NCI-H69 (cell line): ENCODE data around the gene SWAP70.
A peak's percentile ranks its signal among the peaks of the same experiment; 100 is the strongest.
"Not testable (repeated sequence)": the region's sequence is repeated elsewhere in the genome, so short reads cannot be mapped to it uniquely, and the experiment has no call there.

Experiments used
- DNase-seq: peaks from one replicate; lab custom pipeline; 2025; lab: John Stamatoyannopoulos, UW

SWAP70 gene

GRCh38 chr11:9692691-9693090 lies 28.8 kb downstream of the SWAP70 start:
- DNase-seq, result no peak

GRCh38 chr11:9693801-9694553 lies 30.1 kb downstream of the SWAP70 start:
- DNase-seq, result no peak

DNA sequence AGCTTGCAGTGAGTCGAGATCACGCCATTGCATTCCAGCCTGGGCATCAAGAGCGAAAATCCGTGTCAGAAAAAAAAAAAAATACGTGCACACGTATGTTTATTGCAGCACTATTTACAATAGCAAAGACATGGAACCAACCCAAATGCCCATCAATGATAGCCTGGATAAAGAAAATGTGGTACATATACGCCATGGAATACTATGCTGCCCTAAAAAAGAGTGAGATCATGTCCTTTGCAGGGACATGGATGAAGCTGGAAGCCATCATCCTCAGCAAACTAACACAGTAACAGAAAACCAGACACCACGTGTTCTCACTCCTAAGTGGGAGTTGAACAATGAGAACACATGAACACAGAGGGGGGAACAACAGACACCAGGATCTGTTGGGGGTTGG lies 31.4 kb downstream of the SWAP70 start:
- DNase-seq, result not testable (repeated sequence)

GRCh38 chr11:9697766-9698165 lies 33.9 kb downstream of the SWAP70 start:
- no peak for DNase-seq

- DNase-seq, result no peak
Observed at GRCh38 chr11:9700105-9700801, 36.4 kb downstream of the SWAP70 start.

- peak; percentile 50 for DNase-seq
Observed at GRCh38 chr11:9701799-9702198, 37.9 kb downstream of the SWAP70 start.

DNA sequence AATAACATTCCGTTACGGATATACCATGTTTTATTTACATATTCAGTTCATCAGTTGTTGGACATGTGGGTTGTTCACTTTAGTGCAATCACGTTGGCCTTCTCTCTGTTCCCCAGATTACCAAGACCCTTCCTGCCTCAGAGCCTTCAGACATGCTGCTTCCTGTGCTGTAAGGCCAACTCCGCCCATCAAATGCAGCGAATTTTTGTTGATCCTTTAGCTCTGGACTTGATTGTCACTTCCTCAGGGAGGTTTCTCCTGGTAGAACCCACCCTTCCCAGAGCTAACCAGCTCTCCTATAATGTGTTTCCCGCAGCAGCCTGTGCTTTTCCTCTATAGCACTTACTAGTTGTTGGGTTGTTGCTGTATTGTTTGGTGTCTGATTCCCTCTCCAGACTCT lies 39.4 kb downstream of the SWAP70 start:
- DNase-seq, result peak; percentile 31

DNA sequence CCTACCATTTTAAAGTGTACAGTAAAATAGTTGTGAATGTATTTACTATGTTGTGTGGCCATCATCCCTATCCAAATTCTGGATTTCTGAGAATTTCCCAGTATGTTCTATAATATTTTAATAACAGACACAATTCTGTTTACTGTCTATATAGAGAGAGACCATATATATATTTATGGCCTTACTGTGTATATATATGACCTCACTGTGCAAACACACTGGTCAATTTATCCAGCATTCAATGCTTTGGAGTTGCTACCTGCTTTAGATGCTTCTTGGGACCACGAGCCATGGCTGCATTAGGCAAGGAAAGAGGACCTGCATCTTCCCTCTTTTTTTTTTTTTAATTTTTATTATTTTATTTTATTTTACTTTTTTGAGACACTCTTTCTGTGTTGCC lies 40.2 kb downstream of the SWAP70 start:
- DNase-seq, result peak; percentile 32

- DNase-seq, result no peak
Observed at GRCh38 chr11:9704620-9705019, 40.7 kb downstream of the SWAP70 start.

- not testable (repeated sequence) for DNase-seq
Observed at GRCh38 chr11:9705361-9705760, 41.5 kb downstream of the SWAP70 start.

DNA sequence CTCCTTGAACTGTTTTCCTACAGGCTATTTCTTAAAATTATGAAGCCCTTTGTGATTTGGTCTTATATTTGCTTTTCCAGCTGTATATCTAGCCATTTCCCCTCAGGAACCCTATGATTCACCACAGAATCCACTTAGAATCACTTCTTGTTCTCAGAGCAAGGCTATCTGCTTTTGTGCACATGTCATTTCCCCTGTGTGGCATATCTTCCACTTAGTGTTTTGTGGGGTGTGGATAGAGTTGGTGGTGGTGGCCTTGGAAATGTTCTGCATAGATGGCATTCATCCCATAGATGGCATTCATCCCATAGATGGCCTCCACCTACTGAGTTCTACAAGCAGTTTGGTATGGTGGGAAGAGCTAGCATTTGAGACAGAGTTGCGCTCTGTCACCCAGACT lies 44.7 kb downstream of the SWAP70 start:
- no peak for DNase-seq

GRCh38 chr11:9710223-9710622 lies 46.3 kb downstream of the SWAP70 start:
- DNase-seq, result no peak

DNA sequence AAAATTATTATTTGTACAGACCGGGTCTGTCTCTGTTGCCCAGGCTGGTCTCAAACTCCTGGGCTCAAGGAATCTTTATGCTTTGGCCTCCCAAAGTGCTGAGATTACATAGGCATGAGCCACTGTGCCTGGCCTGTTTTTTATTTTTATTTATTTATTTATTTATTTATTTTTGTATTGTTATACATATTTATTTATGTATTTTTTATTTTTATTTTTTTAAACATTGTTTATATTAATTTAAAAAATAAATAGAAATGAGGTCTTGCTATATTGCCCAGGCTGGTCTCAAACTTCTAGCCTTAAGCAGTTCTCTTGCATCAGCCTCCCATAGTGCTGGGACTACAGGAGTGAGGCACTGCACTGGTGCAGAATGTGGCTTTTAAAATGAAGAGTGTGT lies 47.0 kb downstream of the SWAP70 start:
- no peak for DNase-seq

GRCh38 chr11:9711454-9712307 lies 47.8 kb downstream of the SWAP70 start:
- no peak for DNase-seq

DNA sequence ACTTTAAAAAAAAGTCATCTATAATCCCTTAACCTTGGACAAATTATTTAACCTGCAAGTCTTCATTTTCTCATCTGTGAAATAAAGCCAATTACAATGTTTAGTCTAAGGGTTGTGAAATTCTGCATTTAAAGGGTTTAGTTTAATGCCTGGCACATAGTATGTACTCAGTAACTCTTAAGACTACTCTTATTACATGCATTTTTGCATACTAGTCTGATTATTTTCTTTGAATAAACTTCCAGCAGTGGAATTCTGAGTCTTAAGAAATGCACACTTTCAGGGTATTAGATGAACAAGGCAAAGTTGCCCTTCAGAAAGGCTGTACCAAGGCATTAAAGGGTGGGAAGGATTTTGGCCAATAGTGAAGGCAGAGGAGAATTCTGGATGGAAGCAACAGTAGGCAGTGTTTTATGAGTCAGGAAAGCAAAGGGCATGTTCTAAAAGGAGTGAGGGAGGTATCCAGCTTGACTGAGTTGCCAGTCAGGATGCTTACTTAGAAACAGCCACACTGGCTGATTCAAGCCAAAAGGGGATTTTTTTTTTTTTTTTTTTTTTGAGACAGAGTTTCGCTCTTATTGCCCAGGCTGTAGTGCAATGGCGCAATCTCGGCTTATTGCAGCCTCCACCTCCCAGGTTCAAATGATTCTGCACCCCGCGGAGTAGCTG lies 50.5 kb downstream of the SWAP70 start:
- DNase-seq, result no peak

DNA sequence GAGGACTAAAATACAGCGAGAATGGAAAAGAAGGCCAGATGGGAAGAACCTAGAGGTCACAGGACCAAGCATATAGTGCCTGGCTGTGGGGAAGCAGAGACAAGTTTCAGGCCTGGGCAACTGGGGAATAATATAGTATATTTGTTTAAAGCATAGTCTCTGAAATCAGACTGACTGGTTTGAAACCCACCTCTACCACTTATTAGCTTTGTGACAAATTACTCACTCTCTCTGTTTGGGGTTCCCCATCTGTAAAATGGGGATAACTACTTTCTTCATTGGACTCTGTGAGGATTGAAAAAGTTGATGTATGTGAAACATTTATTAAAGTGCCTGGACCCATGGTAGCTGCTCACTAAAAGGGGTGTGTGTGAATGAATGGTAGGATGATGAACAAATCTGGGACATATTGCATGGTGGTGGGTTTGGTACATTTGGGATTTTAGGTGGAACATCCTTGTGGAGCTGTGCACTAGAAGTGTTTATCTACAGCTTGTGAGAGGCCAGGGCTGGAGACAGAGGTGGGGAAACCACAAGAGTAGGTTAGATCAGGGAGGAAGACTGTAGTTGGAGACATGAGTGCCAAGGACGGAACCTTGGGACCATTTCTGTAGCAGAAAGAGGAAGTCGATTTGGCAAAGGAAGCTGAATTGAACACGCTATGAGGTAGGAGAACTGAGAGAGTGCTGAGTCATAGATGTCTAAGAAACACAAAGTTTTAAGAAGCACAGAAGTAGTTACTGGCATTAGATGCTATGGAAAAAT lies 52.6 kb downstream of the SWAP70 start:
- no peak for DNase-seq

GRCh38 chr11:9717040-9717357 lies 53.1 kb downstream of the SWAP70 start:
- no peak for DNase-seq

GRCh38 chr11:9717719-9718118 lies 53.8 kb downstream of the SWAP70 start:
- peak; percentile 20 for DNase-seq

DNA sequence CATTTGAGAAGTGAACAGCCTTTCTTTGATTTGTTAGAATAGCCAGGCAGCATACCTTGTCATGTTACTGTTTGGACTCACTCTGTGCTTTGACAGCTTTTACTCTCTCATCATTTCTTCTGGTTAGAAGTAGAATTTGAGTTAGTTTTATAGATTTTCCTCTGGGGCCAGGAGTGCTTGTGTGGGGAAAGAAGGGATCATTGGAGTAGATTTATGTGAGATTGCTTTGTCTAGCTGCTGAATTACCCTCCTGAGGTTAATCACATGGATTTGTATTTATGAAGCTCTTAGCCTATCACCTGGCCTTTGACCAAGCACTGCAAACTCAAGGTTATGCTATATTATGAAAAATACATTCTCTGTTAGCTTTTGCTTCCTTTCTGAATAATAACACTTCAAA lies 54.3 kb downstream of the SWAP70 start:
- DNase-seq, result peak; percentile 40

GRCh38 chr11:9719566-9720289 lies 55.9 kb downstream of the SWAP70 start:
- DNase-seq, result peak; percentile 56

- DNase-seq, result no peak
Observed at GRCh38 chr11:9720290-9720630, 56.4 kb downstream of the SWAP70 start.
